CD14-positive monocyte (primary cell): Measurements from ENCODE around the gene SNCAIP. TPM values are rescaled to one million over a fixed set of nuclear protein-coding genes. Genes with fewer than 3 reads are reported as not detected.

Source experiments
- DNase-seq, 3 donors: peaks; one replicate each; pipeline ENCODE4 v3.0.0-alpha.2; 2011 to 2022
- H2AFZ ChIP-seq: 2 replicates; pipeline ENCODE4 v1.6.0; 2012; ENCODE audit warnings: mild to moderate bottlenecking, low read depth, low read length, inconsistent platforms; ENCODE audit not compliant: insufficient read depth, poor library complexity, severe bottlenecking
- H3K27ac ChIP-seq, 2 donors: 1 replicate in 1 of 2; 2 replicates in 1 of 2; pipeline ENCODE4 v1.5.1; 2012 to 2013; ENCODE audit warnings: low read length in 2 of 2, control low read depth in 1 of 2, inconsistent platforms in 1 of 2, low read depth in 1 of 2, mild to moderate bottlenecking in 1 of 2
- H3K27me3 ChIP-seq, 2 donors: one replicate each; pipeline versions ENCODE4 v1.6.0 to v1.6.1; 2011 to 2013; ENCODE audit warnings: low read length in 2 of 2; ENCODE audit not compliant: control insufficient read depth in 2 of 2, insufficient read depth in 2 of 2
- H3K36me3 ChIP-seq, 2 donors: replicated peaks in 1 of 2; 1 replicate in 1 of 2; 2 replicates in 1 of 2; pipeline versions ENCODE4 v1.5.1 to v1.6.1; 2012 to 2013; ENCODE audit warnings: low read length in 2 of 2, control low read depth in 1 of 2, inconsistent platforms in 1 of 2, mild to moderate bottlenecking in 1 of 2; ENCODE audit not compliant: insufficient read depth in 2 of 2, control insufficient read depth in 1 of 2
- H3K4me1 ChIP-seq, 2 donors: 1 replicate in 1 of 2; 2 replicates in 1 of 2; pipeline versions ENCODE4 v1.5.1 to v1.6.1; 2012 to 2013; ENCODE audit warnings: low read length in 2 of 2, control low read depth in 1 of 2, inconsistent platforms in 1 of 2, mild to moderate bottlenecking in 1 of 2, moderate library complexity in 1 of 2; ENCODE audit not compliant: insufficient read depth in 2 of 2, control insufficient read depth in 1 of 2
- H3K4me2 ChIP-seq: replicated peaks from 2 replicates; pipeline ENCODE3; 2012; ENCODE audit warnings: low read length, moderate library complexity, mild to moderate bottlenecking; ENCODE audit not compliant: poor library complexity, severe bottlenecking; ENCODE audit errors: extremely low read depth
- H3K4me3 ChIP-seq, 3 experiments: fragments of 200-600 bp in 1 of 3; sonication (generic) in 1 of 3; replicated peaks in 1 of 3; 1 replicate in 2 of 3; 2 replicates in 1 of 3; pipeline ENCODE4 v1.5.1; 2011 to 2013; ENCODE audit warnings: low read length in 3 of 3, mild to moderate bottlenecking in 3 of 3, control low read depth in 2 of 3, low read depth in 2 of 3, inconsistent platforms in 1 of 3, moderate library complexity in 1 of 3
- H3K79me2 ChIP-seq: 2 replicates; pipeline ENCODE4 v1.6.0; 2012; ENCODE audit warnings: mild to moderate bottlenecking, control low read depth, inconsistent platforms, low read length, moderate library complexity; ENCODE audit not compliant: insufficient read depth
- H3K9ac ChIP-seq: 2 replicates; pipeline ENCODE4 v1.6.0; 2017; ENCODE audit warnings: low read length, mild to moderate bottlenecking; ENCODE audit not compliant: insufficient read depth, poor library complexity, severe bottlenecking
- H3K9me3 ChIP-seq, 2 donors: replicated peaks in 1 of 2; 1 replicate in 1 of 2; 2 replicates in 1 of 2; pipeline versions ENCODE4 v1.5.1 to v1.6.1; 2012 to 2013; ENCODE audit warnings: low read length in 2 of 2, control low read depth in 1 of 2; ENCODE audit not compliant: control insufficient read depth in 1 of 2, insufficient read depth in 1 of 2
- H4K20me1 ChIP-seq: 2 replicates; pipeline ENCODE4 v1.6.0; 2012; ENCODE audit warnings: mild to moderate bottlenecking, low read length, control low read depth, moderate library complexity; ENCODE audit not compliant: insufficient read depth
- H3K27ac Mint-ChIP-seq, 7 donors: one replicate each; pipeline ENCODE4 v1.8.0; 2020; ENCODE audit warnings: mild to moderate bottlenecking in 7 of 7, mixed read lengths in 7 of 7, moderate library complexity in 6 of 7, inconsistent platforms in 2 of 7
- H3K27me3 Mint-ChIP-seq, 3 donors: one replicate each; pipeline ENCODE4 v1.8.0; 2021 to 2022; ENCODE audit warnings: low read depth in 3 of 3, mild to moderate bottlenecking in 3 of 3, mixed read lengths in 3 of 3, moderate library complexity in 3 of 3, inconsistent platforms in 1 of 3
- H3K36me3 Mint-ChIP-seq, 2 donors: one replicate each; pipeline ENCODE4 v1.8.0; 2020; ENCODE audit warnings: mixed read lengths in 2 of 2, inconsistent platforms in 1 of 2, mild to moderate bottlenecking in 1 of 2
- H3K4me1 Mint-ChIP-seq: one replicate; pipeline ENCODE4 v1.8.0; 2020; ENCODE audit warnings: mild to moderate bottlenecking, mixed read lengths
- H3K4me3 Mint-ChIP-seq, 2 donors: one replicate each; pipeline ENCODE4 v1.8.0; 2020; ENCODE audit warnings: mild to moderate bottlenecking in 2 of 2, mixed read lengths in 2 of 2, moderate library complexity in 1 of 2
- H3K9me3 Mint-ChIP-seq, 7 donors: one replicate each; pipeline ENCODE4 v1.8.0; 2020 to 2022; ENCODE audit warnings: mixed read lengths in 7 of 7, mild to moderate bottlenecking in 6 of 7, moderate library complexity in 6 of 7, inconsistent platforms in 2 of 7
- CTCF ChIP-seq: fragments of 200-600 bp; IDR thresholded peaks from one replicate; pipeline ENCODE4 v1.8.0; 2022; ENCODE audit warnings: antibody characterized with exemption, mild to moderate bottlenecking
- WGBS: methylation state at CpG from one replicate; pipeline ENCODE4 v1.1.5; 2013; ENCODE audit warnings: missing lambda C conversion rate; ENCODE audit not compliant: insufficient coverage; 5-methylcytosine and 5-hydroxymethylcytosine counted together
- intact Hi-C, 2 donors: fragments of 100-400 bp; cut with micrococcal nuclease; formaldehyde crosslinking; loops; one replicate each; pipeline versions ENCODE4 v1.15.0 to v1.15.1; 2023
- polyA plus RNA-seq, 3 donors: library from polyadenylated mRNA; depleted of rRNA in 1 of 3; unstranded in 2 of 3; stranded (reverse) in 1 of 3; fragments of 300-500 nt in 2 of 3; fragments of >200 nt in 1 of 3; fragmentation: Illumina TruSeq in 2 of 3; gene quantifications; 1 replicate in 2 of 3; 2 replicates in 1 of 3; pipeline ENCODE4 v1.2.3, GENCODE V29; 2012 to 2021

The SNCAIP gene
- polyA plus RNA-seq, 3 donors: not detected

GRCh38 chr5:122375801-122376200 lies 63.8 kb downstream of the SNCAIP start:
- intact Hi-C loops: no loop called here
- H4K20me1 ChIP-seq: no peaks in the 10 kb centered on the region
- H3K9me3 ChIP-seq: no peaks in the 10 kb centered on the region
- no peaks in the 10 kb centered on the region for H3K36me3 ChIP-seq
- peaks cover 0 to 4% (median 0%) of the 10 kb centered on the region in 7 donors for H3K9me3 Mint-ChIP-seq
- H3K27me3 ChIP-seq: no peaks in the 10 kb centered on the region
- no peak overlapping the region for H3K27ac ChIP-seq
- no peak overlapping the region for H2AFZ ChIP-seq
- no peaks in the 10 kb centered on the region for H3K4me1 Mint-ChIP-seq
- TF ChIP-seq CTCF: no peak
- peaks cover 0 to 2% (median 2%) of the 10 kb centered on the region in 3 donors for H3K27me3 Mint-ChIP-seq
- H3K4me3 Mint-ChIP-seq: no peak overlapping the region
- no peak for DNase-seq
- no peak overlapping the region for H3K9ac ChIP-seq
- WGBS: 73% methylated on average over 2 of the region's 2 CpGs
- H3K79me2 ChIP-seq: no peaks in the 10 kb centered on the region
- H3K27ac Mint-ChIP-seq: no peak overlapping the region
- H3K4me3 ChIP-seq: no peak overlapping the region
- H3K36me3 Mint-ChIP-seq: no peaks in the 10 kb centered on the region
- H3K4me2 ChIP-seq: no peak overlapping the region
- H3K4me1 ChIP-seq: no peaks in the 10 kb centered on the region

GRCh38 chr5:122376250-122376649 lies 64.2 kb downstream of the SNCAIP start:
- no peak for DNase-seq
- no peak for TF ChIP-seq CTCF
- Histone ChIP-seq H3K4me1 (no peaks in the 10 kb centered on the region), H3K27ac (no peak overlapping the region), H4K20me1 (no peaks in the 10 kb centered on the region), H3K4me2 (no peak overlapping the region), H3K9me3 (no peaks in the 10 kb centered on the region), H3K36me3 (no peaks in the 10 kb centered on the region), H3K4me3 (no peak overlapping the region), H3K27me3 (no peaks in the 10 kb centered on the region), H3K9ac (no peak overlapping the region), H3K79me2 (no peaks in the 10 kb centered on the region), H2AFZ (no peak overlapping the region)
- Mint-ChIP-seq H3K4me3 (no peak overlapping the region), H3K36me3 (no peaks in the 10 kb centered on the region), H3K27me3 (peaks cover 0 to 2% (median 2%) of the 10 kb centered on the region in 3 donors), H3K4me1 (no peaks in the 10 kb centered on the region), H3K9me3 (peaks cover 0 to 4% (median 0%) of the 10 kb centered on the region in 7 donors), H3K27ac (no peak overlapping the region)
- intact Hi-C loops: no loop called here
